Liver (tissue), 3 donors: ENCODE data around the gene S100A16.

ENCODE experiments used
- ATF3 ChIP-seq: IDR thresholded peaks from 2 replicates; pipeline ENCODE4 v1.6.1; 2016; ENCODE audit warnings: antibody characterized with exemption
- CTCF ChIP-seq: fragments of 150-350 bp; IDR thresholded peaks from 2 replicates; pipeline ENCODE4 v1.5.1; 2017; ENCODE audit warnings: improper control_type of control experiment, low read depth, low read length; ENCODE audit not compliant: missing input control
- EGR1 ChIP-seq, 2 donors: IDR thresholded peaks; 2 replicates each; pipeline ENCODE4 v1.6.1; 2016 to 2018; ENCODE audit warnings: antibody characterized with exemption in 2 of 2, low read depth in 2 of 2
- FOXA2 ChIP-seq: IDR thresholded peaks from 2 replicates; pipeline ENCODE4 v1.6.1; 2016; ENCODE audit warnings: antibody characterized with exemption
- GABPA ChIP-seq, 2 donors: IDR thresholded peaks in 1 of 2; conservative IDR thresholded peaks in 1 of 2; 2 replicates each; pipeline ENCODE4 v1.6.1; 2016; ENCODE audit warnings: antibody characterized with exemption in 2 of 2, mild to moderate bottlenecking in 1 of 2, moderate library complexity in 1 of 2
- JUND ChIP-seq, 2 donors: IDR thresholded peaks; 2 replicates each; pipeline ENCODE4 v1.6.1; 2016; ENCODE audit warnings: antibody characterized with exemption in 2 of 2
- MAX ChIP-seq: IDR thresholded peaks from 2 replicates; pipeline ENCODE4 v1.6.1; 2016; ENCODE audit warnings: antibody characterized with exemption
- RAD21 ChIP-seq, 2 donors: IDR thresholded peaks; 2 replicates each; pipeline ENCODE4 v1.6.1; 2016; ENCODE audit warnings: antibody characterized with exemption in 2 of 2, mild to moderate bottlenecking in 2 of 2
- REST ChIP-seq: IDR thresholded peaks from 2 replicates; pipeline ENCODE4 v1.6.1; 2016; ENCODE audit warnings: antibody characterized with exemption, mild to moderate bottlenecking
- RXRA ChIP-seq, 2 donors: IDR thresholded peaks; 2 replicates each; pipeline ENCODE4 v1.6.1; 2017 to 2018; ENCODE audit warnings: antibody characterized with exemption in 2 of 2, mild to moderate bottlenecking in 1 of 2
- SP1 ChIP-seq: IDR thresholded peaks from 2 replicates; pipeline ENCODE4 v1.6.1; 2018; ENCODE audit warnings: antibody characterized with exemption, mild to moderate bottlenecking
- TAF1 ChIP-seq: conservative IDR thresholded peaks from 2 replicates; pipeline ENCODE4 v1.6.1; 2016; ENCODE audit warnings: antibody characterized with exemption, mild to moderate bottlenecking
- YY1 ChIP-seq: IDR thresholded peaks from 2 replicates; pipeline ENCODE4 v1.6.1; 2016; ENCODE audit warnings: antibody characterized with exemption, mild to moderate bottlenecking
- ZBTB33 ChIP-seq: IDR thresholded peaks from 2 replicates; pipeline ENCODE4 v1.6.1; 2016; ENCODE audit warnings: antibody characterized with exemption
- donor health status: healthy.
- donor health status: healthy.

GRCh38 chr1:153626477-153626903 is 13.6 kb upstream of the S100A16 start:
- TF ChIP-seq YY1 (no peak), CTCF (no peak), FOXA2 (no peak), MAX (no peak), EGR1 (IDR thresholded peaks at IDR 0.05; ENCODE audit: low read depth in 2 of 2) (no peak), RAD21 (IDR thresholded peaks at IDR 0.05) (no peak), ATF3 (no peak), SP1 (no peak), REST (no peak), TAF1 (no peak), RXRA (IDR thresholded peaks at IDR 0.05) (no peak), GABPA (IDR thresholded peaks at IDR 0.05 in 1 of 2, conservative IDR thresholded peaks at IDR 0.05 in 1 of 2) (no peak), JUND (IDR thresholded peaks at IDR 0.05) (no peak), ZBTB33 (no peak)
